Mesothelial cell of epicardium (in vitro differentiated cells): ENCODE results near the gene FGFBP3. TPM values are rescaled to one million over a fixed set of nuclear protein-coding genes. Genes with fewer than 3 reads are reported as not detected.
A peak's percentile ranks its signal among the peaks of the same experiment; 100 is the strongest.

Experiments used
- DNase-seq, 2 experiments: peaks; one replicate each; pipeline ENCODE4 v3.0.0; 2021; ENCODE audit warnings: low spot score in 2 of 2; ENCODE audit not compliant: unreplicated experiment in 2 of 2
- H3K27ac Mint-ChIP-seq: 2 replicates; pipeline ENCODE4 v1.8.0; 2021; ENCODE audit warnings: mixed read lengths
- H3K27me3 Mint-ChIP-seq: 2 replicates; pipeline ENCODE4 v1.8.0; 2021; ENCODE audit warnings: low read depth, mixed read lengths
- H3K36me3 Mint-ChIP-seq: 2 replicates; pipeline ENCODE4 v1.8.0; 2021; ENCODE audit warnings: mixed read lengths
- H3K4me1 Mint-ChIP-seq: 2 replicates; pipeline ENCODE4 v1.8.0; 2021; ENCODE audit warnings: mixed read lengths
- H3K4me3 Mint-ChIP-seq: 2 replicates; pipeline ENCODE4 v1.8.0; 2021; ENCODE audit warnings: mild to moderate bottlenecking, moderate library complexity, mixed read lengths
- H3K9me3 Mint-ChIP-seq: 2 replicates; pipeline ENCODE4 v1.8.0; 2021; ENCODE audit warnings: mixed read lengths
- total RNA-seq: library from RNA; stranded (reverse); gene quantifications from 3 replicates; pipeline ENCODE4 v1.2.1, GENCODE V29; 2021
- TF ChIP-seq, protein P1 (sequence below): fragments of 200-600 bp; sonication (generic); IDR thresholded peaks from one replicate; pipeline ENCODE4 v1.5.0; 2021; ENCODE audit warnings: antibody characterized with exemption; ENCODE audit not compliant: unreplicated experiment

FGFBP3 gene
- total RNA-seq, 1 donor from 2014 or later = 3.5 TPM

DNA sequence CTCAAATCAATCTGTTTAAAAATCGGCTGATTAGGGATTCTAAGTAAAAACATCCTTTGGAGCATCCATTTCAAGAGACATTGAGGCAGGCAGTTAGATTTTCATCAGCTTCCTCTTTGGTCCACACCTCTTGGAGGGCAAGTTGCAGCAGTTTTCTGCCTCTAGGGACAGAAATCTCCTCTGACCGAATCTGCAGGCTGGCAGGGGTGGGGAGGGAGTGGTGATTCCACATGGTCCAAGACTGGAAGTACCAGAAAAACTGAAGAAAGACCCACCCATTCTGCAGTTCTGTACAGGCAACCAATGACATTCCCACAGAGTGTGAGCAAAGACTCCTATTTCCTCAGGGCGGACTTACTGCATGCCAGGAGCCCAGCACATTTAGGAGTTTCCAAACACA lies 29.0 kb downstream of the FGFBP3 start:
- TF ChIP-seq, protein P1, sequence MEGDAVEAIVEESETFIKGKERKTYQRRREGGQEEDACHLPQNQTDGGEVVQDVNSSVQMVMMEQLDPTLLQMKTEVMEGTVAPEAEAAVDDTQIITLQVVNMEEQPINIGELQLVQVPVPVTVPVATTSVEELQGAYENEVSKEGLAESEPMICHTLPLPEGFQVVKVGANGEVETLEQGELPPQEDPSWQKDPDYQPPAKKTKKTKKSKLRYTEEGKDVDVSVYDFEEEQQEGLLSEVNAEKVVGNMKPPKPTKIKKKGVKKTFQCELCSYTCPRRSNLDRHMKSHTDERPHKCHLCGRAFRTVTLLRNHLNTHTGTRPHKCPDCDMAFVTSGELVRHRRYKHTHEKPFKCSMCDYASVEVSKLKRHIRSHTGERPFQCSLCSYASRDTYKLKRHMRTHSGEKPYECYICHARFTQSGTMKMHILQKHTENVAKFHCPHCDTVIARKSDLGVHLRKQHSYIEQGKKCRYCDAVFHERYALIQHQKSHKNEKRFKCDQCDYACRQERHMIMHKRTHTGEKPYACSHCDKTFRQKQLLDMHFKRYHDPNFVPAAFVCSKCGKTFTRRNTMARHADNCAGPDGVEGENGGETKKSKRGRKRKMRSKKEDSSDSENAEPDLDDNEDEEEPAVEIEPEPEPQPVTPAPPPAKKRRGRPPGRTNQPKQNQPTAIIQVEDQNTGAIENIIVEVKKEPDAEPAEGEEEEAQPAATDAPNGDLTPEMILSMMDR = no peak
- H3K27me3 Mint-ChIP-seq = no peaks in the 10 kb centered on the region
- H3K4me3 Mint-ChIP-seq = no peak overlapping the region
- peaks cover 31% of the 10 kb centered on the region for H3K4me1 Mint-ChIP-seq
- DNase-seq = no peak
- H3K36me3 Mint-ChIP-seq = no peaks in the 10 kb centered on the region
- H3K27ac Mint-ChIP-seq = peak overlapping the region; percentile 16
- no peaks in the 10 kb centered on the region for H3K9me3 Mint-ChIP-seq

DNA sequence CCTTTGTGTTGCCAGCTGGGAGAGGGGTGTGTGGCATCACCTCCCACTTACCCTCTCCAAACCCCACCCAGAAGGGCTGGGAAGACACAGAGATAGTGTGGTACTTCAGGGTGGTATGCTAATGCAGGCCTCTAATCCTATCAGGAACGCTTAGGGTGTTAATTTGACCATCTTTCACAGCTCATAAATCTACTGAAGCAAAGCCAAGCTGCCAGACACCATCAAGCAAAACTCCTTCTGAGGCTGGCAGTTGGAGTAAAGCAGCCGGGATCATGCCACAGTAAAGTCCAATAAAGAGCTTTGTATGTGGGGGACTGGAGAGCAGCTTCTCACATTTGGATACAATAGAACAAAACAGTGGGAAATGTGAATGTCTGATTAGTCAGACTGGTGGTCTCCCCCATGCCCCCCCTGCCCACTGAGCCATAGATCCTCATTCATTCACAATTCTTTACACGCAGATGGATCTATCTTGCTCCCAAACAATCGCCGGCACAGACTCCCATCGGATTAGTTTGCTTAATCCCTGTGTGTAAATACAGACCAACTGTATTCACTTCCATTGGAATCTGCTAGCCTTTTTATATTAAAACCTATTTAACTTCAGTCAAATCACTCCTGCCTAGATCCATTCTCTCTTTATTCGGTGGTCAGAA lies 29.6 kb downstream of the FGFBP3 start:
- TF ChIP-seq, protein P1 = no peak
- no peak for DNase-seq
- Mint-ChIP-seq H3K9me3 (no peaks in the 10 kb centered on the region), H3K4me1 (peaks cover 25% of the 10 kb centered on the region), H3K36me3 (no peaks in the 10 kb centered on the region), H3K27me3 (no peaks in the 10 kb centered on the region), H3K27ac (peak overlapping the region; percentile 5), H3K4me3 (no peak overlapping the region)

DNA sequence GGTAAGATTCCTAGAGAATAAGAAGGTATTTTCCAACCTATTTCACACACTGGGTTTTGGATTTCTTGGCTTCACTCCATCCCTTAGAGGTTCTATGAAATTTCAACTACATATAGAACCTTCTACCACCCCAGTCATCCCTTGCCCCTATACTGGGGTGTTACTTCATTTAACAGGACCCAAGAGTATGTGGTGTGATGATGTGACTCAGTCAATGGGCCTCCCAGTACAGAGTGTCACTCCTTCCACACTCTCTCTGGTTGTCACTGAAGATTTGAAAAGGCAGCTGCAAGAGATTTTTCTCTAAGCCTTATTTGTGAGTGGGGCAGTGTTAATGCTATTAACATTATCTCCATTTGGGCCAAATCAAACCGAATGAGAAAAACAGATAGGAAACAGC lies 33.5 kb downstream of the FGFBP3 start:
- no peaks in the 10 kb centered on the region for H3K36me3 Mint-ChIP-seq
- no peaks in the 10 kb centered on the region for H3K9me3 Mint-ChIP-seq
- no peak for DNase-seq
- H3K4me3 Mint-ChIP-seq = no peak overlapping the region
- TF ChIP-seq, protein P1 = no peak
- no peak overlapping the region for H3K27ac Mint-ChIP-seq
- H3K4me1 Mint-ChIP-seq = peaks cover 8% of the 10 kb centered on the region
- no peaks in the 10 kb centered on the region for H3K27me3 Mint-ChIP-seq

DNA sequence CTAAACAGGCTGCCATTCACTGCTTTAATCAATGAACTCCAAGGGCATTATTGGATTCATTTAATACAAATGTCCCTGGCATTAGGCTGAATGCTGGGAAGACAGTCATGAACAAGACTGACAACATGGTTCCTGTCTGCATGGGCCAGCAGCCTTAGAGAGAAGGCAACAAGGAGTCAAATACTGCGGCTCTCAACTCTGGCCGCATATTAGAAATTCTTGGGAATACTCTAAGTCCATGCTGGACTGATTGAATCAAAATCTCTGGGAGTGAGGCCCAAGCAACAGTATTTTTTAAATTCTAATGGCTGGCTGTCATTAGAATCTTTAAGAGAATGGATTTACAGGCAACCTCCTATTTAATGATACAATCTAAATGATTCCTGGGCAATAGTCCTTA lies 34.1 kb downstream of the FGFBP3 start:
- Mint-ChIP-seq H3K27ac (no peak overlapping the region), H3K9me3 (no peaks in the 10 kb centered on the region), H3K36me3 (no peaks in the 10 kb centered on the region), H3K4me1 (peaks cover 5% of the 10 kb centered on the region), H3K27me3 (no peaks in the 10 kb centered on the region), H3K4me3 (no peak overlapping the region)
- no peak for DNase-seq
- TF ChIP-seq, protein P1 = no peak

DNA sequence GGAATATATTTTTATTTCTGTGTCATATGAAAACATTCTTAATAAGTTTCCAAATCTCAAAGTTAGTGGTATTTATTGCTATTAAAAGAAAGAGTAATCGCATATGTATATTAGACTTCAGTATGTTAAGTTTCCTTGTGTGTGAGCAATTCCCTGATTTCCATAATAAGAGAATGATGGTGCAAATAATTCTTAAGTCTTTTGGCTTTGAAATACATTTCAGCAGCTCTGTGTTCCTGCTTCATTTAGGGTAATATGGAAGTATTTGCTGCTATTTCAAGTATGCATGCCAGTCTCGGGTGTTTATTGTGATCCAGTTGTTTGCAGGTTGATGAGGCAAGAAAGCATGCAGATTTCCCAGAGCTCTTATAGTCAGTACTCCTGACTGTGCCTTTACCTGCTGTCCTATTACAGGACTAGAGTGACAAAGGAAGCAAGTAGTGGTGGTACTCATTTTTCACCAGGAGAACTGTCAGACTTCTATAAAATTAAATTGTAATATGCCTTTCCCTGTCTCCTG lies 43.7 kb downstream of the FGFBP3 start:
- H3K27ac Mint-ChIP-seq = no peak overlapping the region
- H3K4me3 Mint-ChIP-seq = no peak overlapping the region
- TF ChIP-seq, protein P1 = no peak
- no peaks in the 10 kb centered on the region for H3K27me3 Mint-ChIP-seq
- H3K9me3 Mint-ChIP-seq = no peaks in the 10 kb centered on the region
- H3K4me1 Mint-ChIP-seq = no peaks in the 10 kb centered on the region
- no peak for DNase-seq
- peaks cover 20% of the 10 kb centered on the region for H3K36me3 Mint-ChIP-seq
